ENCODE results near the gene NPTX2.
"Not testable (repeated sequence)": the region's sequence is repeated elsewhere in the genome, so short reads cannot be mapped to it uniquely, and the experiment has no call there.

The NPTX2 gene, protein sequence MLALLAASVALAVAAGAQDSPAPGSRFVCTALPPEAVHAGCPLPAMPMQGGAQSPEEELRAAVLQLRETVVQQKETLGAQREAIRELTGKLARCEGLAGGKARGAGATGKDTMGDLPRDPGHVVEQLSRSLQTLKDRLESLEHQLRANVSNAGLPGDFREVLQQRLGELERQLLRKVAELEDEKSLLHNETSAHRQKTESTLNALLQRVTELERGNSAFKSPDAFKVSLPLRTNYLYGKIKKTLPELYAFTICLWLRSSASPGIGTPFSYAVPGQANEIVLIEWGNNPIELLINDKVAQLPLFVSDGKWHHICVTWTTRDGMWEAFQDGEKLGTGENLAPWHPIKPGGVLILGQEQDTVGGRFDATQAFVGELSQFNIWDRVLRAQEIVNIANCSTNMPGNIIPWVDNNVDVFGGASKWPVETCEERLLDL

GRCh38 chr7:98617051-98617959 lies at the start of gene NPTX2:
Gene NPTX2, plus strand, starts transcription at chr7:98617285. Its CDS starts 177 bp downstream, at chr7:98617462.
- DNase-seq = no peak

DNA sequence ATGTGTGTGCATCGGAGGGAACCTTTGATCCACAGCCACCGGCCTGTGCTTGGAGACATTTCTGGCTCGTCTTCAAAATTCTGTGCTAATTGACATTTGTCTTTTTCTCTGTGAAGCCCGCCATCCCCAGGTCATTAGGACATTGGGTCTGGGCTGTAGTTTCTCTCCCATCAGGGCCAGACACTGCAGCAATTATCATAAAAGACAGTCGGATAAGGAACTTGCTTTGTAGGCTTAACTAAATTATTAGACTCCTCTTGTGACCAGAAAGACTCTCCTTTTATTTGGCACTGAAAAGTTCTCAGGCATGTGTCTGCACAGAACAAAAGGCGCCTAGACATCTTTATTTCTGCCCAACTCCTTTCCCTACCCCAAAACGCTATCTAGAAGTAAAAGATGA lies 49.1 kb upstream of the NPTX2 start:
- no peak for DNase-seq

GRCh38 chr7:98568891-98569290 lies 48.2 kb upstream of the NPTX2 start:
- DNase-seq = no peak

DNA sequence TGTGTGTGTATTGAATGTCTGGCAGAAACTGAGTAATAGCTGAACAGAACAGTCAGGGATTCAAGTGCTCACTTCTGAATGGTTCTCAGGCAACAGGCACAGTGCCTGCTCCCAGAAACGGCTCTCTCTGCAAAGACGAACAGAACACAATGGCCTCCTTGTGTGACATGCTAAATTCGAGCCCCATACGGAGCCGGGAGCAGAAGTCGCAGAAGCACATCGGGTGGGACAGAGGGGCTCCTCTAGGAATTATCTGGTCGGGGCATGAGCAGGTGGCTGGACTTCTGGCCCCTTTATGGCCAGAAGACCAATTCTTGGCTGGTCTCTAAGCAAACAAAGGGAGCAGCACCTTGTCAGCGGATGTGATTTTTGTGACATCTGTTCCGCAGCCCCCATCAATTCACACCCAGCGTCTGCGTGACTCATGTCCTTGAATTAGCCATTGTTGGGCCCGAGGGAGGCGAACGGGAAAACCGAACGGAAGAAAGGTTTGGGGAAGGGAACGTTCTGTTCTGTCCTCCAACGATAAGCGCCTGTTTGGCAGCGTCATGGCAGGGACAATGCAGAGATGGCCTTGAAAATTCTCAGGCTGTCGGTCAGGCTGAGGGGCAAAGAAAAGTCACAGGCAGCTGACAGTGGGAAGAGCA lies 47.3 kb upstream of the NPTX2 start:
- DNase-seq = no peak

DNA sequence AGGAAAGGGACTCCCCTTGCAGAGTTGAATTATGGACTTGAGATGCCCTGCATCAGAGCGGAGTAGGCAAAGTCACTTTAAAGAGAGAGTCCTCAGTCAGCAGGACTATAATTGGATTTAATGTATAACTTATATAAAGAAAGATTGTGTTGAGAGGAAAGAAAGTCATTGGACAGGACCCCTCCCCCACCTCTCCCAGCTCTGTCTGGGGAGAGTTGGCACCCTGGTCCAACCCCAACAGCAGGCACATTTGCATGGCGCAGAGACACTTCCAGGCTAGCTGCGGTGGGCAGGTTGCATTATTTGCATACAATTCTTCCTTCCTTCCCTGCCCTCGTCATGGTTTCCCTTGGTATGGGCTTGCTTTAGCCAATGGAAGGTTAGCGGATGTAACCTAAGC lies 46.1 kb upstream of the NPTX2 start:
- DNase-seq = no peak

GRCh38 chr7:98571986-98572385 lies 45.1 kb upstream of the NPTX2 start:
- DNase-seq = no peak

DNA sequence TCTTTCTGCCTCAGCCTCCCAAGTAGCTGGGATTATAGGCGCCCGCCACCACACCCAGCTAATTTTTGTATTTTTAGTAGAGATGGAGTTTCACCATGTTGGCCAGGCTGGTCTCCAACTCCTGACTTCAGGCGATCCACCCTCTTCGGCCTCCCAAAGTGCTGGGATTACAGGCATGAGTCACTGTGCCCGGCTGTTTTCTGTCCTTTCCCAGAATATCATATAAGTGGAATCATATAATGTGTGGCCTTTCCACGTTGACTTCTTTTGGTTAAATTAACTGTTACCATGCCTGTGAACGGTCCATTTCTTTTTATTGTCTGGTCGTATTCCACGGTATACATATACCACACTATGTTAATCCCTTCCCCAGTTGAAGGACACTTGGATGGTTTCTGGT lies 44.4 kb upstream of the NPTX2 start:
- DNase-seq = not testable (repeated sequence)

DNA sequence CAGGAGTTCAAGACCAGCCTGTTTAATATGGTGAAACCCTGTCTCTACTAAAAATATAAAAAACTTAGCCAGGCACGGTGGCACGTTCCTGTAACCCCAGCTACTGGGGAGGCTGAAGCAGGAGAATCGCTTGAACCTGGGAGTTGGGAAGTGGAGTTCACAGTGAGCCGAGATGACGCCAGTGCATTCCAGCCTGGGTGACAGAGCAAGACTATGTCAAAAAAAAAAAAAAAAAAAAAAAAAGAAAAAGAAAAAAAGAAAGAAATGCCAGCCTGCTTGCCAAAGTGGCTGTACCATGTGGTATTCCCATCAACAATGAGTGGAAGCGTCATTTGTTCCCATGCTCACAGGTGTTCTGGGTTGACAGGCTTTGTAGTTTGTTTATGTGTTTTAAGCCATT lies 43.3 kb upstream of the NPTX2 start:
- DNase-seq = no peak

DNA sequence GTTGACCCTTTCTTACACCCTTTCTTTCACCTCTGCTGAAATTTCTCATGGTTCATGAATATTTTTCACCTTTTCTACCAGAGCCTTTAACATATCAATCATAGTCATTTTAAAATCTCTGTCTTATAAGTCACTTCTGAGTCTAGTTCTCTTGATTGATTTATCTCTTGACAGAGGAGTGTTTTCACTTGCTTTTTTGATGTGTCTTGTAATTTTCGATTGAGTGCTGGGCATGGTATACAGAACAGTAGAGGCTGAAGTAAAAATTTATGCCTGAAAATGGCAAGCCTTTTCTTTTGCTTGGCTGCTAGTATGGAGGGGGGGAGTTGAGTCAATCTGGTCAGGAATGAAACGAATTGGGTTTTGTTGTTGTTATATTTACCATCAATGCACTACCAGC lies 41.2 kb upstream of the NPTX2 start:
- no peak for DNase-seq

GRCh38 chr7:98584830-98585229 lies 32.3 kb upstream of the NPTX2 start:
- DNase-seq = no peak

GRCh38 chr7:98591926-98592325 lies 25.2 kb upstream of the NPTX2 start:
- no peak for DNase-seq

- DNase-seq = no peak
These were observed 22.7 kb upstream of the NPTX2 start for GRCh38 chr7:98594348-98594747.

GRCh38 chr7:98594787-98595186 lies 22.3 kb upstream of the NPTX2 start:
- DNase-seq = no peak

DNA sequence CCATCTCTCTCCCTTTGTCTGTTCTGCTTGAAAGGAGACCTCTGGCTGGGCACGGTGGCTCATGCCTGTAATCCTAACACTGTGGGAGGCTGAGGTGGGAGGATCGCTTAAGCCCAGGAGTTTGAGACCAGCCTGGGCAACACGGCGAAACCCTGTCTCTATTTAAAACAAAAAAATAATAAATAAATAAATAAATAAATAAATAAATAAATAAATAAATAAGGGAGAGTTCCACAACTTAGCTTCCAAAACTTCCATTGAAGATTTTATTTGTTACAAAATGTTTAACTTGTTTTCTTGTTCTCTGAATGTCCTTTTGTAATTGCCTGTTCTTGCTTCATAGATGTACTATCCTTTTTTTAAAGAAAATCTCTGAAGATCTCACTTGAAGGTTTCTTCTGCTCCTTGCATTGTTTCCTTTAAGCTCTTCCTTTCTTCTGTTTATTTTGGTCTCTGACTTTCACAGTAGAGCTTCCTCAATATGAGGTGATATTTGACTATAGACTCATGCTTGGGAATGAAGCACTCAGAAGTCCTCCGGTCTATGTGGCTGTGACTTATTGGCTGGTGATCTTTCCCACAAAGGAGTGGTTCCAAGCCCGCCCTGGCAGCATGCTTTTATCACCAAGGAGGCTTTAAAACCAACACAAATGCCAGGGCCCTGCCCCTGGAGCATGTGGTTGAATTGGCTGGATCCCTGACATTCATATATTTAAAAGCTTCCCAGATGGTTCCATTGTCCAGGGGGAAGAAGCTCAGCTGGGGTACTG lies 18.1 kb upstream of the NPTX2 start:
- no peak for DNase-seq

DNA sequence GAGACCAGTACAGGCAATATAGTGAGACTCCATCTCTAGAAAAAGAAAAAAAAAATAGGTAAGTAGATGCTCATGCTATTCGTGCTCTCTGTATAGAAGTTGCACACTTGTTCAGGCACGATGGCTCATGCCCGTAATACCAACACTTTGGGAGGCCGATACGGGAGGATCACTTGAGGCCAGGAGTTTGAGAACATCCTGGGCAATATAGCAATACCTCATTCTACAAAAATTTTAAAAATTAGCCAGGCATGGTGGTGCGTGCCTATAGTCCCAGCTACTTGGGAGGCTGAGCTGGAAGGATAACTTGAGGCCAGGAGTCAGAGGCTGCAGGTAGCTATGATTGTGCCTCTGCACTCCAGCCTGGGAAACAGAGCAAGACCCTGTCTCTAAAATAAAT lies 17.2 kb upstream of the NPTX2 start:
- no peak for DNase-seq

DNA sequence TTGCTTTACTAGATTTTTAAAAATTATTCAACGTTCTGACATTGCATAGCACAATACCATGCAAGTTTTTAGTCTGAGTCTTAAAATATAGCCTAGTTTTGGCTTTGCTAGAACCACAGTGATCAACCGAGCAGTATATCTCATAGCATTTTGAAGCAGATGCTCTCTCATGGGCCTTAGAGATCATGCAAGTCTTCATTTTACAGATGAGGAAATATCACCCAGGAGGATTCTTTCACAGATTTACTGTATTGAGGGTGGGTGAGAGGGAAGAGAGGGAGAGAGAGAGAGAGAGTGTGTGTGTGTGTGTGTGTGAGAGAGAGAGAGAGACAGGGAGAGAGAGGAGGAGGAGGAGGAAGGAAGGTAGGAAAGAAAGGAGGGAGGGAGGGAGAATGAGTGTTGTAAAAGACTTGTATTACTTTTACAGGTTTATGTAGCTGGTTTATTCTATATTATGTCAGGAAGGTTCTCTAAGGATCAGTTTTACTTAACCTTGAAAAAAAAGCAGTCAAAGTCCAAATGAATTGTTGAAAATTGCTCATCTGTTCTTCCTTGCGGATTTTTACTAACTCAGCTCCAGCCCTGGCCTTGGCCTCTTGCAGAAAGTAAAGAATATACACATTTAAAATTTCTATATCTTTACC lies 14.2 kb upstream of the NPTX2 start:
- no peak for DNase-seq

- no peak for DNase-seq
These were observed 13.7 kb upstream of the NPTX2 start for GRCh38 chr7:98603399-98603788.

- no peak for DNase-seq
These were observed 3.3 kb upstream of the NPTX2 start for GRCh38 chr7:98613601-98614425.

- DNase-seq = no peak
These were observed 569 bp upstream of the NPTX2 start for GRCh38 chr7:98616381-98617050.

DNA sequence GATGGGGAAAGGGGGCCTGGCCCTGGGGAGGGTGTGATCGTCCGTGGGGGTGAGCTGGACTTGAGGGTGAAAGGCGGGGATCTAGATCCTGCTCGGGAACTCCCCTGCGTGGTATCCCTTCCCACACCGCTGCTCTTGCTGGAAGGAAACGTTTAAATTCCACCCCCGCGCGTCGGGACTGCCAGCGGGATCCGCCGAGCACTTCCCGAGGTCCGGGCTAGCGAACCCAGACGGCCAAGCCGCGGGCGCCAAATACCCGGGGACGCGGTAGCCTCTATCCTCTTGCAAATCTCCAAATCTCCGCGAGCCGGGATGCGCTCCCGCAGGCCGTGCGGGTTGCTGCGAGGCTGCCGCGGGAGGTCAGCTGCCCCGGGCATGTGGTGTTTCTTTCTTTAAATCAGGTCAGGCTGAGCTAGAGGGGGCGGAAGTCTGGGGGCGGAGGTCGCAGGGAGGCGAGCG lies 904 bp downstream of the NPTX2 start:
- no peak for DNase-seq

DNA sequence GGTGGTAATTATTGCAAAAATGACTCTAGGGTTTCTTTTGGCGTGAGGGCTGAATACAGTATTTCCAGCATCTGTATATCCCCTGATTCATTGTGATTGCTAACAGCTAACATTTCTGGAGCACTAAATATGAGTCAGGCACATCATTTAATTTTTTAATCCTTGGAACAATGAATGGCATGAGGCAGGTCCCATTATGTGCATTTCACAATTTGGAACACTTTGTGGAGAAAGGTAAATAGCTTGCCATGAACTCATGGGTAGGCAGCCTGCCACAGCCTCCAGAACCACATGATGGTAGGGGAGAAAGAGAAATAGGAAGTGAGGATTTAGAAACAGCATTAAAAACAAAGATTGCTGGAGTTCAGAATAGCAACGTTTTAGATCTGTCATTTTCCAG lies 1.7 kb downstream of the NPTX2 start:
- DNase-seq = no peak
